ENCODE data around the gene ASB18.

ASB18 gene

GRCh38 chr2:236257136-236257535 is 7.1 kb downstream of the ASB18 start:
- no peak for DNase-seq (ENCODE audit: low read depth)
- H3K4me3 ChIP-seq (ENCODE audit: low read depth, low read length), result no peak overlapping the region
- no peak for TF ChIP-seq CTCF (IDR thresholded peaks at IDR 0.05; ENCODE audit: low read depth, low read length, missing control alignments)
- in situ Hi-C loops (cut with HindIII; ENCODE audit: low sequenced_read_pairs), result no loop called here

- no peak for TF ChIP-seq CTCF (IDR thresholded peaks at IDR 0.05; ENCODE audit: low read depth, low read length, missing control alignments)
- no peak for DNase-seq (ENCODE audit: low read depth)
- in situ Hi-C loops (cut with HindIII; ENCODE audit: low sequenced_read_pairs), result no loop called here
- H3K4me3 ChIP-seq (ENCODE audit: low read depth, low read length), result no peak overlapping the region
Observed at GRCh38 chr2:236256366-236256985, 7.7 kb downstream of the ASB18 start.

DNA sequence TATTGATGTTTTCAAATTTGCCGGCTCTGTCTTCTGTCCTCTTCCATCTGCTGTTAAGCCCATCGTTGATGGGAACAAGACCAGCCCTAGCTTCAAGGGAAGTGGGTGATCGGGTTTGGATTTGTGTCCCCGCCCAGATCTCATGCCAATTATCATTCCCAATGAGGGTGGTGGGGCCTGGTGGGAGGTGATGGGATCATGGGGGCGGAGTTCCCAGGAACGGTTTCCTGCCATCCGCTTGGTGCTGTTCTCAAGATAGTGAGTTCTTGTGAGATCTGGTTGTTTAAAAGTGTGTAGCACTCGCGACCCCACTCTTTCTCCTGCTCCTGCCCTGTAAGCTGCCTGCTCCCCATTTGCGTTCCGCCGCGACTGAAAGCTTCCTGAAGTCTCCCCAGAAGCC is 9.5 kb downstream of the ASB18 start:
- no peak overlapping the region for H3K4me3 ChIP-seq (ENCODE audit: low read depth, low read length)
- TF ChIP-seq CTCF (IDR thresholded peaks at IDR 0.05; ENCODE audit: low read depth, low read length, missing control alignments), result no peak
- in situ Hi-C loops (cut with HindIII; ENCODE audit: low sequenced_read_pairs), result no loop called here
- DNase-seq (ENCODE audit: low read depth), result no peak

GRCh38 chr2:236254001-236254400 is 10.2 kb downstream of the ASB18 start:
- H3K4me3 ChIP-seq (ENCODE audit: low read depth, low read length), result no peak overlapping the region
- in situ Hi-C loops (cut with HindIII; ENCODE audit: low sequenced_read_pairs), result no loop called here
- no peak for DNase-seq (ENCODE audit: low read depth)
- TF ChIP-seq CTCF (IDR thresholded peaks at IDR 0.05; ENCODE audit: low read depth, low read length, missing control alignments), result no peak

DNA sequence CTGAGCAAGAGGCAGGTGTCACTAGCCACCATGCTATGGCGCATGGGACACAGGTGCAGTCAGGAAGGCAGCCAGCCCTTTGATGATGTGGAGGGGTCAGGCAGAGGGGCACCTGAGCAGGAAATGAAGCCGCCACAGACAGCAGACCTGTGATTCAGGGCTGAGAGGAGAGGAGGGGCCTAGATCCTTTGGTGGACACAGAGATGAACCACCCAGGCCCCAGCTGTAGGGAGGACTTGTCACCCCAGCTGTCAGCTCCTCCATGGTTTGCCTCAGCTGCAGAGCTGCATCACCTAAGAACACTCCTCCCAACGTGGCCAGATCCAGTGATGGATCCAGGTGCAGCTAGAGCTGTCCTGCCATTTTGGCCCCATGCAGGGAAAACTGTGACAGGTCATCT is 11.6 kb downstream of the ASB18 start:
- no peak for TF ChIP-seq CTCF (IDR thresholded peaks at IDR 0.05; ENCODE audit: low read depth, low read length, missing control alignments)
- in situ Hi-C loops (cut with HindIII; ENCODE audit: low sequenced_read_pairs), result no loop called here

DNA sequence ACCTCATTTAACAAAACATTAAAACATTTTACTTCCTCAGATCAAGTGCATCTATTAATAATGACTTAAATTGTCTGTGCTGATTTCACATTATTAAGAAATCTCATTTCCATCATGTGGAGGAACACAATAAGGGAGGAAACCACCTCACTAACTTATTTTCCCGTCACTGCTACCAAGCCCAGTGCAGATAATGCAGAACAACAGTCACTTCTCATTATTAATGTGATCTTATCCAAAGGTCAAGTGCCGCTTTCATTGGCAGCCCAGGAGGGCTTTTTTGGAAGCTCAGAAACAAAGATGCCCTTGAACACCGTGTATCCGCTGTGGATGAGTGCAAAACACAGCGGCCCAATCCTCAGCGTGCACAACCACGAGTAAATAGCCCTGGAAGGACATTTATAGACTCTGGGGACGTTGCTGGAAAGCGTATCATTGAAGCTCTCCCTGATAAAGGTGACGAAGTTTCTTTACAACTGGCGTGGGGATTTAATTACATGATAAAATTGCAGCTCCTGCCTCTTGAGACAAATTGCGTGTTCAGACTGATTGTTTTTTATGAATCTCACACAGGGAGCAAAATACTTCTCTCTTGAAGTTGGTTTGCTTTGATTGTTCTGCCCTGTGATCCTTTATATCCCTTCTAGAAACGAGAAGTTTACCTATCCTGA is 13.2 kb downstream of the ASB18 start:
- no peak for TF ChIP-seq CTCF (IDR thresholded peaks at IDR 0.05; ENCODE audit: low read depth, low read length, missing control alignments)
- no peak overlapping the region for H3K4me3 ChIP-seq (ENCODE audit: low read depth, low read length)
- in situ Hi-C loops (cut with HindIII; ENCODE audit: low sequenced_read_pairs), result no loop called here
- no peak for DNase-seq (ENCODE audit: low read depth)

More for the DNA sequence above, 11.6 kb downstream of the ASB18 start:
- no peak for DNase-seq (ENCODE audit: low read depth)
- H3K4me3 ChIP-seq (ENCODE audit: low read depth, low read length), result no peak overlapping the region
